ENCODE data around the gene FGFR2. TPM values are rescaled to one million over a fixed set of nuclear protein-coding genes. Genes with fewer than 3 reads are reported as not detected.
A peak's percentile ranks its signal among the peaks of the same experiment; 100 is the strongest.

Gene FGFR2
- total RNA-seq, 2 donors from 2014 or later, result 56.0 to 78.1 TPM

DNA sequence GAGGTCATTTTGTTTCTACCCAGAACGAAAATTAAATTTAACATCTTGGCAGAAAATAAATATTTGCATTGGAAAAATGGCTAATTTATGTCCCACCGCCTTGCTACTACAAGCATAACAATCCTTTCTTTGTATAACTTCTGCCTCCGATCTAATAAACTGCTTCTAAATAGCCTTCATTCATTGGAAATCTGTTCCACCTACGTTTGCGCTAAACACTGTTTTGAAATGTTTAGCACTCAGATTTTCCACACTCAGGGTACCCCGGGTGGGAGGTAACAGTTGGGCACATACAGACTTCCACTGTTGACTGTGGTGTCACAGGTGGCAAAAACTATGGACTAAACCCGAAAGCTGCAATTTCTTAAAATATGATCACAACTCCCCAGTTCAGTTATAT, 96.4 kb downstream of the FGFR2 start:
- no peak for DNase-seq
- Histone ChIP-seq H3K9me3 (no peaks in the 10 kb centered on the region), H3K27ac (peak overlapping the region in 1 of 4 donors; percentile 6), H3K36me3 (replicated peaks in 1 of 2; ENCODE audit: insufficient read depth in 1 of 2, low read depth in 2 of 2) (no peaks in the 10 kb centered on the region), H3K27me3 (no peaks in the 10 kb centered on the region), H3K4me1 (peaks cover 4% of the 10 kb centered on the region), H3K4me3 (no peak overlapping the region)
- WGBS, 2 donors, result 20 to 24% methylated on average over 7 of the region's 7 CpGs
- TF ChIP-seq POLR2A (IDR thresholded peaks at IDR 0.05), result no peak
- TF ChIP-seq, protein P1, sequence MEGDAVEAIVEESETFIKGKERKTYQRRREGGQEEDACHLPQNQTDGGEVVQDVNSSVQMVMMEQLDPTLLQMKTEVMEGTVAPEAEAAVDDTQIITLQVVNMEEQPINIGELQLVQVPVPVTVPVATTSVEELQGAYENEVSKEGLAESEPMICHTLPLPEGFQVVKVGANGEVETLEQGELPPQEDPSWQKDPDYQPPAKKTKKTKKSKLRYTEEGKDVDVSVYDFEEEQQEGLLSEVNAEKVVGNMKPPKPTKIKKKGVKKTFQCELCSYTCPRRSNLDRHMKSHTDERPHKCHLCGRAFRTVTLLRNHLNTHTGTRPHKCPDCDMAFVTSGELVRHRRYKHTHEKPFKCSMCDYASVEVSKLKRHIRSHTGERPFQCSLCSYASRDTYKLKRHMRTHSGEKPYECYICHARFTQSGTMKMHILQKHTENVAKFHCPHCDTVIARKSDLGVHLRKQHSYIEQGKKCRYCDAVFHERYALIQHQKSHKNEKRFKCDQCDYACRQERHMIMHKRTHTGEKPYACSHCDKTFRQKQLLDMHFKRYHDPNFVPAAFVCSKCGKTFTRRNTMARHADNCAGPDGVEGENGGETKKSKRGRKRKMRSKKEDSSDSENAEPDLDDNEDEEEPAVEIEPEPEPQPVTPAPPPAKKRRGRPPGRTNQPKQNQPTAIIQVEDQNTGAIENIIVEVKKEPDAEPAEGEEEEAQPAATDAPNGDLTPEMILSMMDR (IDR thresholded peaks at IDR 0.05), result no peak
- no peak for ATAC-seq
- intact Hi-C loops (cut with DNase I), result no loop called here

DNA sequence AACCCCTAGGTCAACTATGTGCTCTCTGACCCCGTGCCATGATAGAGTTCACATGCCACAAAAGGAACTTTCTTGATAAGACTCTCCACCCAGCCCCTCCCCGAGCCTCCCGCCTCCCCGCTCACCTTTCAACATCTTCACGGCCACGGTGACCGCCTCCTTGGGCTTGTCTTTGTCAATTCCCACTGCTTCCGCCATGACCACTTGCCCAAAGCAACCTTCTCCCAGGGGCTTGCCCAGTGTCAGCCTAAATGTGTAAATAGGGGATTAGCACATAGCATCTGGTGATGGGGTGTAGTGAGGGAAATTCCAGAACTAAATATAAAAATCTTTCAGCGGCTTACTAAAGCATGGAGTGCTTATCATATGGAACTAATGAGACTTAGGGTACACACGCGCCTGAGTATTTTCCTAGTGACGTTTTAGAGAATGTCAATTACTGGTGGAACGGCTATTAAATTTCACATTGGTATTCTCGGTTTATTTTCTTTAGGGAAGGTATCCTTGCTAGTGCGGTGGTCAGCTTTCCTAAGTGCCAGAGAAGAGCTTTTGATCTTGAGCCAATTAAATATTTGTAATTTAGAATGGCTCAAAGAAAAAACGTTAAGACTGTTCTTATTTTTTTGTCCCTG, 97.4 kb downstream of the FGFR2 start:
- DNase-seq (no peak), ATAC-seq (no peak)
- Histone ChIP-seq H3K4me3 (no peak overlapping the region), H3K27ac (peak overlapping the region in 1 of 4 donors; percentile 21), H3K4me1 (peaks cover 4% of the 10 kb centered on the region), H3K27me3 (no peaks in the 10 kb centered on the region), H3K9me3 (no peaks in the 10 kb centered on the region), H3K36me3 (replicated peaks in 1 of 2; ENCODE audit: insufficient read depth in 1 of 2, low read depth in 2 of 2) (no peaks in the 10 kb centered on the region)
- 44 to 51% methylated on average over 16 of the region's 16 CpGs for WGBS, 2 donors
- TF ChIP-seq, protein P1 (IDR thresholded peaks at IDR 0.05), result no peak
- no peak for TF ChIP-seq POLR2A (IDR thresholded peaks at IDR 0.05)
- intact Hi-C loops (cut with DNase I), result no loop called here

DNA sequence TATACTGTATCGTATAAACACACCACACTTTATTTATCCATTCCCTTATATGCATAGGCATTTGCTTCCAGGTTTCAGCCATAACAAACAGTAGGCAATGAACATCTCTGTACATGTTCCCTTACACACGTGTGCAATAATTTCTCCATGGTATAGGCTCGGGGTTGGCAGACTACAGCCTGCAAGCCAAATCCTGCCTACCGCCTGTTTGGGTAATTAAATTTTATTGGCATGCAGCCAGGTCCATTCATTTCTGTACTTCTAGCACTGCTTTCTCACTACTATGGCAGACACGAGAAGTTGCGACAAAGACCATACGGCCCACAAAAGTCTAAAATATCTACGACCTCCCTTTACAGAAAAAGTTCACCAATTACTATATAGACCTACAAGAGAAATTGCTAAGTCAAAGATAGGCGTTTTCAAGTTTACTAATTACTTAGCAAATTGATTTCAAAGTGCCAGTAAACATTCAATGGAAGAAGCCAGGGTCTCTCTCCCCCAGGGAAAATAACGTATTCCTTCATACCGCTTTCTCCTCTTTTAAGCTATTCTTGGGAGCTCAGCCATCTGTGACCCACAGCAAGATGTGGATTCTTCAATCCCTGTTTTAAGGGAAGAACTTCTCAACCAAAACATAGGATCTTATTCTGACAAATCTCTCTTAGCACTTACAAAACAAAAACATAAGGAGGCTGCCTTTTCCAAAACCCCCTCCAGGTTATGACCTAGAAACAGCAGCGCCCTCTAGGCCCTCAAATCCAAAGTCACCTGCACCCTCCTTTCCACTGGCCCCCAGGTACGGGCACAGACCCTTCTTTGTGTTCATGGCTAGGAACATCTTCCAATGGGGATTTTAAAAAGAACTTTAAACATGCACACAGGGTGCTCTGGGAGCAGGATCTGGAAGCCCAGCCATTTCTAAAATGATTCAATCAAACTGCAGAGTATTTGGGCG, 100.5 kb downstream of the FGFR2 start:
- no peaks in the 10 kb centered on the region for H3K27me3 ChIP-seq
- intact Hi-C loops (cut with DNase I), result no loop called here
- WGBS, 2 donors, result 57 to 60% methylated on average over 14 of the region's 14 CpGs
- DNase-seq, result no peak
- TF ChIP-seq, protein P1 (IDR thresholded peaks at IDR 0.05), result no peak
- TF ChIP-seq POLR2A (IDR thresholded peaks at IDR 0.05), result no peak
- H3K9me3 ChIP-seq, result no peaks in the 10 kb centered on the region
- no peak overlapping the region for H3K4me3 ChIP-seq
- H3K4me1 ChIP-seq, result peaks cover 10% of the 10 kb centered on the region
- no peak overlapping the region for H3K27ac ChIP-seq
- ATAC-seq, result no peak
- H3K36me3 ChIP-seq (replicated peaks in 1 of 2; ENCODE audit: insufficient read depth in 1 of 2, low read depth in 2 of 2), result no peaks in the 10 kb centered on the region

DNA sequence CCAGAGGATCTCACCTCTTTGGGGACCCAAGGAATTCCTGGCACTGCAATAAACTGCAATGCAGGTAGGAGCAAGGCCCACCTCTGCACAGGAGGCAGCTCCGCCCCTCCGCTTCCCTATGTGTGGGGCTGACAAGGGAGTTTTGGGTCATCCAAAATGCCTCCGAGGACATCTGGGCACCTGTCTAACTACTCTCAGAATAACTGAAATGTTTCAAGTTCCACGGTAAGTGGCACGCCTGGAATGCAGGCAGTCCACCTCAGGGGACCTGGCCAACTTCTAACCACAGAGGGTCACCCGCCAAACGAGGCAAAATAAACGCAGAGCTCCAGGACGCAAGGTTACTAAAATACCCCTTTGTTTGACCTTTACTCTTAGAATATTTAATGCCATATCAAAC, 102.5 kb downstream of the FGFR2 start:
- Histone ChIP-seq H3K9me3 (no peaks in the 10 kb centered on the region), H3K4me1 (peaks cover 7% of the 10 kb centered on the region), H3K27ac (peak overlapping the region in 3 of 4 donors; percentile 35 to 63 (median 41)), H3K27me3 (no peaks in the 10 kb centered on the region), H3K4me3 (no peak overlapping the region), H3K36me3 (replicated peaks in 1 of 2; ENCODE audit: insufficient read depth in 1 of 2, low read depth in 2 of 2) (no peaks in the 10 kb centered on the region)
- TF ChIP-seq POLR2A (IDR thresholded peaks at IDR 0.05), result no peak
- TF ChIP-seq, protein P1 (IDR thresholded peaks at IDR 0.05), result no peak
- WGBS, 2 donors, result 44 to 50% methylated on average over 7 to 9 of the region's 9 CpGs
- DNase-seq (peak in 3 of 4 donors; percentile 25 to 53 (median 27)), ATAC-seq (peak; percentile 71)
- intact Hi-C loops (cut with DNase I), result no loop called here
